Fibroblast of lung (primary cell): ENCODE measurements around the gene PSMB1.

Experiments
- EZH2 ChIP-seq: IDR thresholded peaks from 2 replicates; pipeline ENCODE4 v1.5.1; 2012; ENCODE audit warnings: low read length, control low read depth, mild to moderate bottlenecking; ENCODE audit errors: missing control alignments
- TF ChIP-seq, protein P1 (sequence below), 2 donors: IDR thresholded peaks in 1 of 2; conservative IDR thresholded peaks in 1 of 2; 1 replicate in 1 of 2; 2 replicates in 1 of 2; pipeline ENCODE4 v1.5.1; 2011 to 2012; ENCODE audit warnings: low read length in 2 of 2, control low read depth in 1 of 2, inconsistent platforms in 1 of 2, low read depth in 1 of 2, mild to moderate bottlenecking in 1 of 2

DNA sequence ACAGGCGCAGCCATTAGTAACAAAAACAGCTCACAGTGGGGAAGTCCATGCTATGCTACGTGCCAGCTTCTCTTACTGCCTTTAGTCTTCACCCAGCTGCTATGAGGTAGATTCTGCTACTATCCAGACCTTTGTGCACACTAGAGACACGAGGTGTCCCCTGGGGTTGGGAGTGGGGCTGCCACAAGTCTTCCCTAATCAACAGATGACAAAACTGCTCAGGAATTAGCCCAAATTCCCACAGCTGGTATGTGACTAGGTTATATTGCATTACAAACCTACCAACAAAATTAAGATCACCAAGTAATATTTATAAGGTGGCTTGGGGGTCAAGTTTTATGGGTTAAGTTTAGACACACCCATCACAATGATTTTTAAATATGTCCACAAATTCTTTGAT, 63.3 kb downstream of the PSMB1 start:
- TF ChIP-seq, protein P1, sequence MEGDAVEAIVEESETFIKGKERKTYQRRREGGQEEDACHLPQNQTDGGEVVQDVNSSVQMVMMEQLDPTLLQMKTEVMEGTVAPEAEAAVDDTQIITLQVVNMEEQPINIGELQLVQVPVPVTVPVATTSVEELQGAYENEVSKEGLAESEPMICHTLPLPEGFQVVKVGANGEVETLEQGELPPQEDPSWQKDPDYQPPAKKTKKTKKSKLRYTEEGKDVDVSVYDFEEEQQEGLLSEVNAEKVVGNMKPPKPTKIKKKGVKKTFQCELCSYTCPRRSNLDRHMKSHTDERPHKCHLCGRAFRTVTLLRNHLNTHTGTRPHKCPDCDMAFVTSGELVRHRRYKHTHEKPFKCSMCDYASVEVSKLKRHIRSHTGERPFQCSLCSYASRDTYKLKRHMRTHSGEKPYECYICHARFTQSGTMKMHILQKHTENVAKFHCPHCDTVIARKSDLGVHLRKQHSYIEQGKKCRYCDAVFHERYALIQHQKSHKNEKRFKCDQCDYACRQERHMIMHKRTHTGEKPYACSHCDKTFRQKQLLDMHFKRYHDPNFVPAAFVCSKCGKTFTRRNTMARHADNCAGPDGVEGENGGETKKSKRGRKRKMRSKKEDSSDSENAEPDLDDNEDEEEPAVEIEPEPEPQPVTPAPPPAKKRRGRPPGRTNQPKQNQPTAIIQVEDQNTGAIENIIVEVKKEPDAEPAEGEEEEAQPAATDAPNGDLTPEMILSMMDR (conservative IDR thresholded peaks at IDR 0.05 in 1 of 2, IDR thresholded peaks at IDR 0.05 in 1 of 2; ENCODE audit: low read depth in 1 of 2, low read length in 2 of 2), result no peak
- no peak for TF ChIP-seq EZH2
